ENCODE measurements around the gene GALP. TPM values are rescaled to one million over a fixed set of nuclear protein-coding genes. Genes with fewer than 3 reads are reported as not detected.
"Not testable (repeated sequence)": the region's sequence is repeated elsewhere in the genome, so short reads cannot be mapped to it uniquely, and the experiment has no call there.

The GALP gene
- not detected for total RNA-seq
- long read RNA-seq, result 0 reads

GRCh38 chr19:56175861-56176307 lies at the start of gene GALP:
GALP (plus strand) TSS chr19:56176008; CDS start chr19:56177109, 1,101 bp downstream.
- intact Hi-C loops (cut with DNase I); ATAC-seq; DNase-seq (ENCODE audit: missing footprints): not testable (repeated sequence)

- intact Hi-C loops (cut with DNase I), result no loop called here
- DNase-seq (ENCODE audit: missing footprints) (peak; percentile 44), ATAC-seq (no peak)
These were observed 48.6 kb upstream of the GALP start for GRCh38 chr19:56126983-56127780.

- DNase-seq (ENCODE audit: missing footprints) (no peak), ATAC-seq (no peak)
- intact Hi-C loops (cut with DNase I), result no loop called here
These were observed 45.8 kb upstream of the GALP start for GRCh38 chr19:56130006-56130405.

- no peak for ATAC-seq
- DNase-seq (ENCODE audit: missing footprints), result no peak
- intact Hi-C loops (cut with DNase I), result no loop called here
These were observed 44.2 kb upstream of the GALP start for GRCh38 chr19:56131651-56132050.

GRCh38 chr19:56132316-56132822 lies 43.4 kb upstream of the GALP start:
- DNase-seq (ENCODE audit: missing footprints), result no peak
- ATAC-seq, result peak; percentile 88
- intact Hi-C loops (cut with DNase I), result no loop called here

GRCh38 chr19:56133858-56134653 lies 41.8 kb upstream of the GALP start:
- ATAC-seq, result no peak
- intact Hi-C loops (cut with DNase I), result no loop called here
- DNase-seq (ENCODE audit: missing footprints), result no peak

- intact Hi-C loops (cut with DNase I), result no loop called here
- no peak for DNase-seq (ENCODE audit: missing footprints)
These were observed 41.2 kb upstream of the GALP start for GRCh38 chr19:56134654-56134921.

GRCh38 chr19:56136362-56136761 lies 39.4 kb upstream of the GALP start:
- DNase-seq (ENCODE audit: missing footprints) (no peak), ATAC-seq (no peak)
- intact Hi-C loops (cut with DNase I), result no loop called here

More at GRCh38 chr19:56134654-56134921, 41.2 kb upstream of the GALP start:
- ATAC-seq, result no peak

GRCh38 chr19:56137405-56137804 lies 38.4 kb upstream of the GALP start:
- ATAC-seq (no peak), DNase-seq (ENCODE audit: missing footprints) (no peak)
- intact Hi-C loops (cut with DNase I), result no loop called here

GRCh38 chr19:56138069-56138468 lies 37.7 kb upstream of the GALP start:
- no peak for ATAC-seq
- intact Hi-C loops (cut with DNase I), result no loop called here
- DNase-seq (ENCODE audit: missing footprints), result no peak

- intact Hi-C loops (cut with DNase I), result loop anchor here (10.0 kb wide), 1 partner anchor 175 kb away; the partner anchor contains the start of gene ZSCAN5A
- ATAC-seq (no peak), DNase-seq (ENCODE audit: missing footprints) (no peak)
These were observed 35.8 kb upstream of the GALP start for GRCh38 chr19:56139847-56140582.

GRCh38 chr19:56140583-56141416 lies 35.0 kb upstream of the GALP start, which contains the start of gene ZNF444:
ZNF444 (plus strand) TSS chr19:56141287; CDS start chr19:56146912, 5,625 bp downstream.
- DNase-seq (ENCODE audit: missing footprints), result peak; percentile 98
- peak; percentile 96 for ATAC-seq
- intact Hi-C loops (cut with DNase I), result loop anchor here (1.0 to 10.0 kb wide), 2 partner anchors 19 to 174 kb away; partner anchors contain the start of genes ZNF787 and ZSCAN5A

- DNase-seq (ENCODE audit: missing footprints) (no peak), ATAC-seq (no peak)
- intact Hi-C loops (cut with DNase I), result loop anchor here (1.0 to 10.0 kb wide), 2 partner anchors 20 to 173 kb away; partner anchors contain the start of genes ZNF787 and ZSCAN5A
These were observed 34.3 kb upstream of the GALP start for GRCh38 chr19:56141417-56141993.

- DNase-seq (ENCODE audit: missing footprints), result no peak
- ATAC-seq, result no peak
- intact Hi-C loops (cut with DNase I), result loop anchor here (10.0 kb wide), 1 partner anchor 173 kb away; the partner anchor contains the start of gene ZSCAN5A
These were observed 33.6 kb upstream of the GALP start for GRCh38 chr19:56142087-56142787.

- DNase-seq (ENCODE audit: missing footprints), result no peak
- intact Hi-C loops (cut with DNase I), result loop anchor here (10.0 kb wide), 1 partner anchor 172 kb away; the partner anchor contains the start of gene ZSCAN5A
These were observed 32.8 kb upstream of the GALP start for GRCh38 chr19:56142897-56143434.

GRCh38 chr19:56144376-56144775 lies 31.4 kb upstream of the GALP start:
- no peak for DNase-seq (ENCODE audit: missing footprints)
- no peak for ATAC-seq
- intact Hi-C loops (cut with DNase I), result loop anchor here (10.0 kb wide), 1 partner anchor 170 kb away; the partner anchor contains the start of gene ZSCAN5A

More at GRCh38 chr19:56142897-56143434, 32.8 kb upstream of the GALP start:
- ATAC-seq, result no peak

Measured in Right ventricle myocardium inferior (tissue), 1 donor.